Muscle of leg (tissue), 11 donors: ENCODE data around the gene S100A6. TPM values are rescaled to one million over a fixed set of nuclear protein-coding genes. Genes with fewer than 3 reads are reported as not detected.

Experiments used
- DNase-seq: peaks from one replicate; pipeline ENCODE4 v3.0.0; 2013
- H3K27ac ChIP-seq: one replicate; pipeline ENCODE4 v1.5.1; 2013; ENCODE audit warnings: mild to moderate bottlenecking, low read length, control low read depth
- H3K27me3 ChIP-seq: one replicate; pipeline ENCODE4 v1.6.1; 2013; ENCODE audit warnings: low read length; ENCODE audit not compliant: control insufficient read depth, insufficient read depth
- H3K36me3 ChIP-seq: one replicate; pipeline ENCODE4 v1.6.1; 2013; ENCODE audit warnings: low read length; ENCODE audit not compliant: control insufficient read depth, insufficient read depth
- H3K4me1 ChIP-seq: one replicate; pipeline ENCODE4 v1.6.1; 2013; ENCODE audit warnings: low read length; ENCODE audit not compliant: control insufficient read depth, insufficient read depth
- H3K4me3 ChIP-seq: one replicate; pipeline ENCODE4 v1.5.1; 2013; ENCODE audit warnings: low read length, control low read depth
- H3K9me3 ChIP-seq: replicated peaks from 2 replicates; pipeline ENCODE4 v1.6.1; 2013; ENCODE audit warnings: low read depth, low read length; ENCODE audit not compliant: control insufficient read depth
- WGBS: methylation state at CpG from one replicate; pipeline ENCODE4 v1.1.5; 2013; ENCODE audit warnings: missing lambda C conversion rate; ENCODE audit not compliant: insufficient coverage; 5-methylcytosine and 5-hydroxymethylcytosine counted together
- polyA plus RNA-seq, 8 donors: library from polyadenylated mRNA; unstranded; fragments of 120-200 nt; gene quantifications; one replicate each; pipeline versions ENCODE4 v1.2.1 to v1.2.3, GENCODE V29; 2013; ENCODE audit warnings: inconsistent platforms in 1 of 8, low replicate concordance in 1 of 8; ENCODE audit not compliant: insufficient read length in 8 of 8, insufficient read depth in 1 of 8
- total RNA-seq: library from RNA; stranded (reverse); fragments of 120-200 nt; gene quantifications from one replicate; pipeline ENCODE4 v1.2.4, GENCODE V29; 2013

The S100A6 gene
- total and polyA plus RNA-seq, 9 donors: 182 to 415 (median 258) TPM

GRCh38 chr1:153539395-153540093, 3.8 kb upstream of the S100A6 start:
- no peaks in the 10 kb centered on the region for H3K27me3 ChIP-seq
- no peaks in the 10 kb centered on the region for H3K9me3 ChIP-seq
- H3K4me1 ChIP-seq: peaks cover 50% of the 10 kb centered on the region
- no peak overlapping the region for H3K4me3 ChIP-seq
- no peak for DNase-seq
- no peak overlapping the region for H3K27ac ChIP-seq
- peaks cover 15% of the 10 kb centered on the region for H3K36me3 ChIP-seq
- 100% methylated on average over 1 of the region's 4 CpGs for WGBS

GRCh38 chr1:153538315-153538821, 2.6 kb upstream of the S100A6 start:
- no peak for DNase-seq
- H3K27me3 ChIP-seq: no peaks in the 10 kb centered on the region
- H3K4me3 ChIP-seq: no peak overlapping the region
- H3K36me3 ChIP-seq: peaks cover 15% of the 10 kb centered on the region
- 63% methylated on average over 4 of the region's 6 CpGs for WGBS
- H3K9me3 ChIP-seq: no peaks in the 10 kb centered on the region
- peaks cover 50% of the 10 kb centered on the region for H3K4me1 ChIP-seq
- H3K27ac ChIP-seq: no peak overlapping the region

- no peaks in the 10 kb centered on the region for H3K27me3 ChIP-seq
- H3K4me1 ChIP-seq: peaks cover 50% of the 10 kb centered on the region
- no peak overlapping the region for H3K27ac ChIP-seq
- no peaks in the 10 kb centered on the region for H3K9me3 ChIP-seq
- 91% methylated on average over 2 of the region's 6 CpGs for WGBS
- DNase-seq: no peak
- H3K36me3 ChIP-seq: peaks cover 10% of the 10 kb centered on the region
- no peak overlapping the region for H3K4me3 ChIP-seq
Measured at GRCh38 chr1:153537376-153537730, 1.6 kb upstream of the S100A6 start.

- peaks cover 10% of the 10 kb centered on the region for H3K36me3 ChIP-seq
- H3K4me1 ChIP-seq: peaks cover 47% of the 10 kb centered on the region
- no peak for DNase-seq
- H3K9me3 ChIP-seq: no peaks in the 10 kb centered on the region
- WGBS: 67% methylated on average over 7 of the region's 9 CpGs
- H3K27me3 ChIP-seq: no peaks in the 10 kb centered on the region
- no peak overlapping the region for H3K27ac ChIP-seq
- peak overlapping the region; percentile 50 for H3K4me3 ChIP-seq
Measured at GRCh38 chr1:153536671-153537375, 1.0 kb upstream of the S100A6 start.

- H3K9me3 ChIP-seq: no peaks in the 10 kb centered on the region
- no peaks in the 10 kb centered on the region for H3K27me3 ChIP-seq
- peak; percentile 89 for DNase-seq
- H3K27ac ChIP-seq: peak overlapping the region; percentile 88
- H3K36me3 ChIP-seq: peaks cover 10% of the 10 kb centered on the region
- H3K4me1 ChIP-seq: peaks cover 44% of the 10 kb centered on the region
- peak overlapping the region; percentile 50 for H3K4me3 ChIP-seq
- WGBS: under 1% methylated on average over 23 of the region's 38 CpGs
Measured at GRCh38 chr1:153536012-153536670, 350 bp upstream of the S100A6 start.

GRCh38 chr1:153534925-153535241, 908 bp downstream of the S100A6 start:
- H3K4me3 ChIP-seq: peak overlapping the region; percentile 50
- DNase-seq: no peak
- H3K4me1 ChIP-seq: peaks cover 42% of the 10 kb centered on the region
- no CpG with 5 or more reads among the region's 3 CpGs for WGBS
- H3K9me3 ChIP-seq: no peaks in the 10 kb centered on the region
- peak overlapping the region; percentile 88 for H3K27ac ChIP-seq
- peaks cover 10% of the 10 kb centered on the region for H3K36me3 ChIP-seq
- H3K27me3 ChIP-seq: no peaks in the 10 kb centered on the region

- no peak for DNase-seq
- H3K36me3 ChIP-seq: peaks cover 10% of the 10 kb centered on the region
- peak overlapping the region; percentile 88 for H3K27ac ChIP-seq
- 78% methylated on average over 4 of the region's 7 CpGs for WGBS
- H3K9me3 ChIP-seq: no peaks in the 10 kb centered on the region
- no peaks in the 10 kb centered on the region for H3K27me3 ChIP-seq
- H3K4me1 ChIP-seq: peaks cover 42% of the 10 kb centered on the region
- H3K4me3 ChIP-seq: peak overlapping the region; percentile 50
Measured at GRCh38 chr1:153534226-153534924, 1.4 kb downstream of the S100A6 start.

- peak; percentile 57 for DNase-seq
- Histone ChIP-seq H3K27ac (peak overlapping the region; percentile 70), H3K36me3 (peaks cover 10% of the 10 kb centered on the region), H3K4me3 (peak overlapping the region; percentile 34), H3K9me3 (no peaks in the 10 kb centered on the region), H3K4me1 (peaks cover 42% of the 10 kb centered on the region), H3K27me3 (no peaks in the 10 kb centered on the region)
- WGBS: 34% methylated on average over 7 of the region's 13 CpGs
Measured at GRCh38 chr1:153533689-153534201, 2.0 kb downstream of the S100A6 start.

GRCh38 chr1:153532769-153533599, 2.8 kb downstream of the S100A6 start:
- peaks cover 42% of the 10 kb centered on the region for H3K4me1 ChIP-seq
- H3K4me3 ChIP-seq: peak overlapping the region; percentile 34
- H3K9me3 ChIP-seq: no peaks in the 10 kb centered on the region
- H3K36me3 ChIP-seq: peaks cover 10% of the 10 kb centered on the region
- DNase-seq: peak; percentile 94
- no peaks in the 10 kb centered on the region for H3K27me3 ChIP-seq
- H3K27ac ChIP-seq: peak overlapping the region; percentile 70
- WGBS: 1% methylated on average over 16 of the region's 34 CpGs
